ENCODE results near the gene RXFP3.

DNA sequence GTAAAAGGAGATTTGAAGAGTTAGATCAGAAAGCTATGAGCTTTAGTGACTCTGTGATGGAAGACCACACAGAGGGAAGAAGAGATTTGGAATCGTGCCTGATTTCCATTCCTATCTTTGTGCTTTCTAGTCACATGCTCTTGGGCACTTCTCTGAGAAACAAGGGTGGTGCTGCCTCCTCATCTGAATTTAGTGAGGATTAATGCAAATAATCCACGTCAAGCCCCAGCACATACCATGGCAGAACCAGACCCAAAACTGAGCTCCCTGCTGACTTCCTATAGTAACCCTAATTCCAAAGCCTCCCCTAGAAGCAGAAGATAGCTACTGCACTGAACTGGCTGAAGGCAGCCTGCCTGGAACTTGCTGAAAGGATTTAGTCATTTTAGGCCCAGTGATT, 30.6 kb downstream of the RXFP3 start:
- TF ChIP-seq POLR2A (IDR thresholded peaks at IDR 0.05) (no peak), POLR2AphosphoS5 (IDR thresholded peaks at IDR 0.05; ENCODE audit: insufficient read depth in 1 of 2, low read depth in 1 of 2) (no peak)
- TF ChIP-seq, protein P1, sequence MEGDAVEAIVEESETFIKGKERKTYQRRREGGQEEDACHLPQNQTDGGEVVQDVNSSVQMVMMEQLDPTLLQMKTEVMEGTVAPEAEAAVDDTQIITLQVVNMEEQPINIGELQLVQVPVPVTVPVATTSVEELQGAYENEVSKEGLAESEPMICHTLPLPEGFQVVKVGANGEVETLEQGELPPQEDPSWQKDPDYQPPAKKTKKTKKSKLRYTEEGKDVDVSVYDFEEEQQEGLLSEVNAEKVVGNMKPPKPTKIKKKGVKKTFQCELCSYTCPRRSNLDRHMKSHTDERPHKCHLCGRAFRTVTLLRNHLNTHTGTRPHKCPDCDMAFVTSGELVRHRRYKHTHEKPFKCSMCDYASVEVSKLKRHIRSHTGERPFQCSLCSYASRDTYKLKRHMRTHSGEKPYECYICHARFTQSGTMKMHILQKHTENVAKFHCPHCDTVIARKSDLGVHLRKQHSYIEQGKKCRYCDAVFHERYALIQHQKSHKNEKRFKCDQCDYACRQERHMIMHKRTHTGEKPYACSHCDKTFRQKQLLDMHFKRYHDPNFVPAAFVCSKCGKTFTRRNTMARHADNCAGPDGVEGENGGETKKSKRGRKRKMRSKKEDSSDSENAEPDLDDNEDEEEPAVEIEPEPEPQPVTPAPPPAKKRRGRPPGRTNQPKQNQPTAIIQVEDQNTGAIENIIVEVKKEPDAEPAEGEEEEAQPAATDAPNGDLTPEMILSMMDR (IDR thresholded peaks at IDR 0.05) = no peak
